Pulmonary artery endothelial cell (primary cell): ENCODE measurements around the gene PDE6A. TPM values are rescaled to one million over a fixed set of nuclear protein-coding genes. Genes with fewer than 3 reads are reported as not detected.

Experiments used
- DNase-seq: peaks from one replicate; pipeline ENCODE4 v3.0.0-alpha.2; 2011; ENCODE audit warnings: low read depth, low spot score
- total RNA-seq: library from RNA; depleted of rRNA; stranded (reverse); fragments of >200 nt; gene quantifications from 2 replicates; pipeline ENCODE4 v1.2.3, GENCODE V29; 2014

PDE6A gene
- not detected in 2 replicates for total RNA-seq

DNA sequence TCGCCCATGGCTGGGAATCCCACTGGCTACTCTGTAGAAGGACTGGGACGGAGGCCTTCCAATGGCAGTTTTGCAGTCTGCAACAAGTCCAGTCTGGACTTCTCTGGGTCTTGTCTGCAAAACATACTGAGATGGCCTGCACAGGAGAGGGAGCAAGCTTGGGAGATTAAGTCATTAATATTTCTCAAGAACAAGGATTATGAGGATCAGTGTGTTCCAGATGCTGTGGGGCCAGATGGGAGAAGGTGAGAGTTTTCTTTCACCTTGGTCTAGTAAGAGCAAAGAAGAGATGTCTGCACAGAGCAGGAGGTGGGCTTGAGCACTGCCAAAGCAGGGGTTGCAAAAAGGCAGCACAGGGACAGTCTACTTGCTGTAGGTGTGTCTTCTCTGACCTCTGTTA is at the start of gene PDE6A:
Gene PDE6A (minus strand): TSS at position 128 of the 400 bp plus-strand sequence. CDS start 120 bp downstream, at position 8.
- DNase-seq, result no peak

GRCh38 chr5:149993471-149993870 is 48.9 kb upstream of the PDE6A start:
- DNase-seq, result no peak

DNA sequence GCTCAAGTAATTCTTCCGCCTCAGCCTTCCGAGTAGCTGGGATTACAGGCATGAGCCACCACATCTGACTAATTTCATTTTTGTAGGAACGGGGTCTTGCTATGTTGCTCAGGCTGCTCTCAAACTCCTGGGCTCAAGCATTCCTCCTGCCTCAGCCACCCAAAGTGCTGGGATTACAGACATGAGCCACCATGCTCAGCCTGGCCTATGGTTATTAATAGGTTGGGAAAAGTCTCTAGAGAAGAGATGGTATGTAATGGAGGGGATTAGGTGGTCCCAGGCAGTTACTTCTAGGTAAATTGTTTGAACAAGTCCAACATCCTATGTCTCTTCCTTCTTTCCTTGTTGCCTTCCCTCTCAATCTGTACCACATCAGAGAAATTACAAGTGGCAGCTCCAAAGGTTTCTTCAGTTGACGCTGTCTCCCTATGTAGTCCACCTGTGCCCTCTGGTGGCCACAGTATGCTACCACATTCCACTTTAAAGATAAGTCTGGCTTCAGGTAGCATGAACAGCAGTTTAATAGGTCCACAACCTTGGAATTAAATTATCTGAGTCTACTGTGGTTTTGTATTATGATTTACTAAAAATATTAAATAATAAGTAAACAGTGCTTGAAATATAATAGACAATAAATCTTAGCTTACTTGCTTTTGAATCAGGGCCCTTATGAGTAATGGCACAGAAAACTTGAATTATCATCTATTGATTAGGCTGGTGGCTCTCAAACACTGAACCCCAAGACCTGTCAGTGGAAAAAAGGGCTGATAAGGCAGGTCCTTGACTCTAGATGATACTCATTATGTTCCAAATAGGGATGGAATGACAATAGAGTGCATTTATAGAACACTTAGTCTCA is 46.2 kb upstream of the PDE6A start:
- DNase-seq, result no peak

- no peak for DNase-seq
These were observed 43.5 kb upstream of the PDE6A start for GRCh38 chr5:149988126-149988525.

GRCh38 chr5:149982505-149982904 is 37.9 kb upstream of the PDE6A start:
- DNase-seq, result no peak

GRCh38 chr5:149981206-149981605 is 36.6 kb upstream of the PDE6A start:
- DNase-seq, result no peak

DNA sequence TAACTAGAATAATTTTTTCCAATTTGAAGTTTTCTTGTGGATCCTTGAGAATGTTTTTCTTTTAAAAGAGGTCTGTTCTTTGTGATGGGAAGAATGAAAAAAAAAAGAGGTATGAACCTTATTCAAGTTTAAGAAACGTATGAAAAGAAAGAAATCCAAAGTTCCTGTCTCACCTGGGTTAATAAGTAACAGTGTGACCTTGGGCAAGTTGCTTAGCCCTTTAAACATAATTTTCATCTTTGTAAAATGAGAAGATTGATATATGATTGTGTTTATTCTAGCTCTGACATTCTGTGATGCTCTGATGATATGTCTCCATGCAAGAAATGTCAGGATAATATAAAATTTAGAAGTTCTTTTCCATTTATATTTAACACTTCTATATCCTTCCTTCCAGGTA is 35.3 kb upstream of the PDE6A start:
- DNase-seq, result no peak

DNA sequence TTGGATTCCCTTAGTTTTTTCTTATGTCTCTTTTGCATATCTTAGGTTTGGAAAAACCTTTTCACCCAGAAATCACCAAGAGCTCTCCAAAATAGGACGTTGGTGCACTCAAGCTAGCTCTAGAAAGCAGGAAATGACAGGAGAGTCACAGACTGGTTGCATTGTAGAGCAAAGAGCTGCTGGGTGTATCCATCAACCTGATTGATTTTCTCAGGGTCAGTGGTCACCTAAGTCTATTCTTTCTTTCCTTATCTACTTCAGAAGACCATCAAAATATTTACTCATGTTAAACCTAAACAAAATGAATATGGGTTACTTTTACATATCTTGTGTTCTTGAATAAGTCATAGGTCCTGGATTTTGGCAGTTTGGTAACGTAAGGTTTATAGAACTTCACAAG is 30.8 kb upstream of the PDE6A start:
- DNase-seq, result no peak

GRCh38 chr5:149969181-149969930 is 24.8 kb upstream of the PDE6A start:
- DNase-seq, result no peak

DNA sequence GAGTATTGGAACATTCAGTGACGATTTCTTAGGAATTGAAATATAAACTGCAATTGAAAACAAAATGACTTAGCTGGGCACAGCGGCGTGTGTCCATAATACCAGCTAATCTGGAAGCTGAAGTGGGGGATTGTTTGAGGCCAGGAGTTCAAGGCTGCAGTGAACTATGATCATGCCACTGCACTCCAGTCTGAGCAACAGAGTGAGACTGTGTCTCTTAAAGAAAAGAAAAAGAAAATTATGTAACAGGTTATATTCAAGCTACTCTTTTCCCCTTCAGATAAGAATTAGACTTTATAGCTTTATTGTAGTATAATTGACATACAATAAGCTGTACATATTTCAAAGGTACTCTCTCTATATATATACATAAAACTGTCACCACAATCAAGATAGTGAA is 22.4 kb upstream of the PDE6A start:
- no peak for DNase-seq

DNA sequence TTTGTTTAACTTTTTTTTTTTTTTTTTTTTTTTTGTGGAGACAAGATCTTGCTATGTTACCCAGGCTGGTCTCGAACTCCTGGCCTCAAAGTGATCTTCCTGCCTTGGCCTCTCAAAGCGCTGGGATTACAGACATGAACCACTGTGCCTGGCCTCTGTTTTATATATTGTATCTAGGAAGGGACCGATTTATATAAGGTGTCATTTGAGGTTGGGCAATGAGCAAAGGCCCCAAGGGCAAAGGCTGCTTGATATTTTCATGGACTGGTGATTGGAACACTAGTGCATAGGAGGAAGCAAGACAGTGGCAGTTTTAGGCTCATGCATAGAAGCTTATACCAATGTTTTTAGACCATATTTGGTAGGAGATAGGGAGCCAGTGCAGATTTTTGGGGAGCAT is 19.1 kb upstream of the PDE6A start:
- no peak for DNase-seq

DNA sequence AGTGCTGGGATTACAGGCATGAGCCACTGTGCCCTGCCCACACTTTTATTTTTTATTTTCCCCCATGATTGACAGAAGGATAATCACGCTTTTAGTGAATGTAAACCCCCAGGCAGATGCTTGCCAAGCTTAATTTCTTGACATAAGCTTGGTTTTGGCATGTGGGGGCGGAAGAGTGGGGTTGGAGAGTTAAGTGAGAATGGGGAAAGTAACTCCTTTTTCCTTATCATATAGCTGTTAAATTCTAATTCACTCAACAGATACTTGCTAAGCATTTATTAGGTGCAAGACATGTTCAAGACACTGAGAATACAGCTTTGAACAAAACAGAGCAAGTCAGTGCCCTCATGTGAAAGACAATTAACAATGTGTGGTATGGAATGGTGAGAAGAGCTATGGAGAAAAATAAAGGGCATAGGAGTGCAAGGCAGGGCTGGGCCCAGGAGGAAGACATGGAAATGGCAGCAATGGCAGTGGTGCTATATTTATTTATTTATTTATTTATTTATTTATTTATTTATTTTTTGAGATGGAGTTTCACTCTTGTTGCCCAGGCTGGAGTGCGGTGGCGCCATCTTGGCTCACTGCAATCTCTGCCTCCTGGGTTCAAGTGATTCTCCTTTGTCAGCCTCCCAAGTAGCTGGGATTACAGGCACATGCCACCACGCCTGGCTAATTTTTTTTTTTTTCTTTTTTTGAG is 18.2 kb upstream of the PDE6A start:
- no peak for DNase-seq

DNA sequence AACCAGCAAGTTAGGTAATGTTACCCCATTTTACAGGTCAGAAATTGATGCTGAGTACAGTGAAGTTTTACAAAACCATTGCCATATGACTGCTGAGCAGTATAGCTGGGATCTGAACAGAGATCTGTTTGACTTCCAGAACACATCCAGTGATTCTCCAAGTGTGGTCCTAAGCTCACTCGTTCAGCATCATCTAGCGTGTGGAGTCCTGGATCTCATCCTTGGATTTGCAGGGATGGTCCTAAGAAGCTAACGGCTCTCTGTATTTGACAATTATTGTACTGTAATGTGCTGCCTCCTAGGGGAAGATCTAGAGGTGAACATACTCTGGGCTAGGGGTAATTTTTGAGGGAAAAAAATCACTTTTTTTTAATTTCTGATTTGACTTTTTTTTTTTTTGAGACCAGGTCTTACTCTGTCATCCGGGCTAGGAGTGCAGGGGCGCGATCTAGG is 17.4 kb upstream of the PDE6A start:
- DNase-seq, result no peak

DNA sequence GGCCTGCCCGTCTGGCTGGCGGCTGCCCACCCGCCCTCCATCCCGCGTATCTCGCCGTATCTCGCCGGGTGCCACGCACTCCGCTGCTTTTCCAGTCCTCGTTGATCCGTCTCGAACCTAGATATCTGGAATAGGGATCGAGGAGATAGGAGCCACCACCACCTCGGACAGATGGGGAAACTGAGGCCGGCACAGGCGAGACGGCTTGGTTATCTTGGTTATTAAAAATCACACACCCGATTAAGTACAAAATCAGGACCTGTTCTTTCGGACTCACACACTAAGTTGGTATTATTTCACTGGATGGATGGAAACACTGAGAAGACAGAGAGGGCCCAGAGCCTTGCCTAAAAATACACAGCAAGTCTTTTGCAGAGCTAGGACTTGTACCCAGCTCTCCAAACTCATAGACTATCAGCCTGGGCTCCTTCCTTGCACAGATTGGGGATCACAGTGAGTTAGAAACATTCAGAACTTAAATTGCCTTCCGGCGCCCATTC is 16.6 kb upstream of the PDE6A start:
- no peak for DNase-seq

- DNase-seq, result peak; percentile 89
These were observed 15.9 kb upstream of the PDE6A start, which contains the start of gene SLC26A2 for GRCh38 chr5:149960272-149961185. Gene SLC26A2 (plus strand): TSS chr5:149960758. CDS start chr5:149977653, 16,895 bp downstream.

DNA sequence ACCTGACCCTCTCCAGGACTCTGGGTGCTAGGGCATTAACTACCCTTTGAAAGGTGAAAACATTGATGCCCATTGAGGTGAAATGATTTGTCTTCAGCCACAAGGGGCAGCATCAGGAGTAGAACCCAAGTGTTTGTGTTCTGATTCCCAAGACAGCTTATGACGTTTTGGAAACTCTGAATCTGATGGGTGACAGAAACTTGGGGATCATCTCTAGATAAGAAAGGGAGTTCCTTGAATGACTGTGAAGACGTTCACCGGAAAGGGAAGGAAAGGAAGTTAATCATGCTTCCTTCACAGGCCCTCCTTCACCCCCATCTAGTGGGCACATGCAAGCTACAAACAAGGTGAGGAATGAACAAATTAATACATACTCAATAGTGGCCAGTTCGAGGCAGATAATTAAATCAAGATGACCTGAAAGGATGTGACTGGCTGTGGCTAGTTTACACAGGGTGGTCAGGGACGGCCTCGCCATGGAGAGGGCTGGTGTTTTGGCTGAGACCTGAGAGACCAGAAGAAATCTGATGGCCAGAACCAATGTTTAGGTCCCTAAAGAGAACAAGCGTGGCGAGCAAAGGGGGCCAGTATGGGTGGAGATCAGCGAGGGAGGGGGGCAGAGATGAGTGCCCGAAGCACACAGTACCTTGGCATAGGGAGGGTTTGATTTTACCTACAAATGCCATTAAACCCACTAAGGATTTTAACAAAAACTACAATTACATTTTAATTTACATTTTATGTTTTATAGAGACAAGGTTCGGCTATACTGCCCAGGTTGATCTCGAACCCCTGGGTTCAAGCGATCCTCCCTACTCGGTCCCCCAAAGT is 15.0 kb upstream of the PDE6A start:
- peak; percentile 56 for DNase-seq

- no peak for DNase-seq
These were observed 13.3 kb upstream of the PDE6A start for GRCh38 chr5:149957855-149958254.

GRCh38 chr5:149956685-149957084 is 12.1 kb upstream of the PDE6A start:
- DNase-seq, result no peak

DNA sequence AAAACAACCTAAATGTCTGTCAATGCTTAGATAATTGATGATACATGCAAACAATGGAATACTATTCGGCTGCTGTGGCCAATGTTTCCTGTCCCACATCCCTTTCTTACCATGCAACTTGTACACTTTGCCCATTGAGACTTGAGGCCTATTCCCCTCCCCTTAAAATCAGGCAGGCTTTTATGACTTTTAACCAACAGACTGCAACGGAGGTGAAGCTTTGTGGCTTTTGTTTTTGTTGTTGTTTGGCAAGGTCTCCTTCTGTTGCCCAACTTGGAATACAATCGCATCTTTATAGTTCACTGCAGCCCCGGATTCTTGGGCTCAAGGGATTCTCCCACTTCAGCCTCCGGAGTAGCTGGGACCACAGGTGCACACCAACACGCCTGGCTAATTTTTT is 10.2 kb upstream of the PDE6A start:
- no peak for DNase-seq
